Hippocampal formation (tissue), 2 donors: ENCODE data around the gene SLC6A1.
"Not testable (repeated sequence)": the region's sequence is repeated elsewhere in the genome, so short reads cannot be mapped to it uniquely, and the experiment has no call there.

ENCODE experiments used
- DNase-seq, 2 donors: peaks; one replicate each; lab custom pipeline; 2025; lab: John Stamatoyannopoulos, UW

Gene SLC6A1

GRCh38 chr3:11059799-11060115 lies 67.2 kb downstream of the SLC6A1 start:
- DNase-seq: no peak

GRCh38 chr3:11060500-11061251 lies 68.1 kb downstream of the SLC6A1 start:
- DNase-seq: peak; percentile 21 to 47

- DNase-seq: not testable (repeated sequence)
Measured at GRCh38 chr3:11061268-11061871, 68.8 kb downstream of the SLC6A1 start.

- no peak for DNase-seq
Measured at GRCh38 chr3:11062704-11063103, 70.2 kb downstream of the SLC6A1 start.

- no peak for DNase-seq
Measured at GRCh38 chr3:11071096-11071755, 78.7 kb downstream of the SLC6A1 start.

- no peak for DNase-seq
Measured at GRCh38 chr3:11072631-11073030, 80.1 kb downstream of the SLC6A1 start.

GRCh38 chr3:11074011-11074410 lies 81.5 kb downstream of the SLC6A1 start:
- no peak for DNase-seq

GRCh38 chr3:11074451-11074850 lies 81.9 kb downstream of the SLC6A1 start:
- no peak for DNase-seq

- DNase-seq: not testable (repeated sequence)
Measured at GRCh38 chr3:11075122-11075521, 82.6 kb downstream of the SLC6A1 start.

GRCh38 chr3:11076711-11077110 lies 84.2 kb downstream of the SLC6A1 start:
- no peak for DNase-seq

- DNase-seq: no peak
Measured at GRCh38 chr3:11077466-11077865, 84.9 kb downstream of the SLC6A1 start.

- no peak for DNase-seq
Measured at GRCh38 chr3:11078826-11079515, 86.4 kb downstream of the SLC6A1 start.

GRCh38 chr3:11080492-11080891 lies 87.9 kb downstream of the SLC6A1 start:
- no peak for DNase-seq

- no peak for DNase-seq
Measured at GRCh38 chr3:11084098-11084497, 91.5 kb downstream of the SLC6A1 start.

- DNase-seq: no peak
Measured at GRCh38 chr3:11084677-11085076, 92.1 kb downstream of the SLC6A1 start.

- no peak for DNase-seq
Measured at GRCh38 chr3:11085093-11085840, 92.7 kb downstream of the SLC6A1 start.

GRCh38 chr3:11086856-11087255 lies 94.3 kb downstream of the SLC6A1 start:
- DNase-seq: no peak

- no peak for DNase-seq
Measured at GRCh38 chr3:11088066-11088465, 95.5 kb downstream of the SLC6A1 start.

GRCh38 chr3:11088831-11089230 lies 96.3 kb downstream of the SLC6A1 start:
- no peak for DNase-seq
